Measurements from ENCODE around the gene C1QTNF1.

C1QTNF1 gene

GRCh38 chr17:79023886-79024771 is at the start of gene C1QTNF1:
TSS of gene C1QTNF1 (plus strand) at chr17:79024169. CDS start at chr17:79043969, 19,800 bp downstream.
- DNase-seq, result peak; percentile 29

- DNase-seq, result no peak
These were observed 49.1 kb upstream of the C1QTNF1 start for GRCh38 chr17:78974635-78975591.

- DNase-seq, result no peak
These were observed 46.9 kb upstream of the C1QTNF1 start for GRCh38 chr17:78976907-78977680.

GRCh38 chr17:78977681-78977943 is 46.4 kb upstream of the C1QTNF1 start:
- DNase-seq, result no peak

- no peak for DNase-seq
These were observed 45.7 kb upstream of the C1QTNF1 start for GRCh38 chr17:78977997-78978973.

- peak; percentile 36 for DNase-seq
These were observed 44.0 kb upstream of the C1QTNF1 start, which contains the start of gene LGALS3BP for GRCh38 chr17:78979780-78980623. TSS of gene LGALS3BP (minus strand) at chr17:78979923. CDS start at chr17:78977191, 2,732 bp downstream.

GRCh38 chr17:78980624-78980972 is 43.4 kb upstream of the C1QTNF1 start:
- no peak for DNase-seq

GRCh38 chr17:78981010-78981888 is 42.7 kb upstream of the C1QTNF1 start:
- no peak for DNase-seq

- no peak for DNase-seq
These were observed 38.6 kb upstream of the C1QTNF1 start for GRCh38 chr17:78985395-78985794.

- DNase-seq, result peak; percentile 27
These were observed 37.8 kb upstream of the C1QTNF1 start for GRCh38 chr17:78986048-78986648.

GRCh38 chr17:78986649-78987328 is 37.2 kb upstream of the C1QTNF1 start:
- no peak for DNase-seq

GRCh38 chr17:78988152-78988551 is 35.8 kb upstream of the C1QTNF1 start:
- DNase-seq, result no peak

GRCh38 chr17:78990349-78991016 is 33.5 kb upstream of the C1QTNF1 start:
- no peak for DNase-seq

GRCh38 chr17:78991017-78991738 is 32.8 kb upstream of the C1QTNF1 start:
- DNase-seq, result no peak

GRCh38 chr17:78991906-78992532 is 31.9 kb upstream of the C1QTNF1 start:
- DNase-seq, result no peak

GRCh38 chr17:78992542-78993212 is 31.3 kb upstream of the C1QTNF1 start:
- DNase-seq, result no peak
